H1 (cell line): ENCODE data around the gene UBE3A. TPM values are rescaled to one million over a fixed set of nuclear protein-coding genes. Genes with fewer than 3 reads are reported as not detected.

Experiments used
- CTCF ChIA-PET: fragments of 300-600 bp; sonication (Branson Sonifier 250); formaldehyde crosslinking; loops from one replicate; lab custom pipeline; 2021; ENCODE audit not compliant: partially characterized antibody; lab: Charles Lee
- POLR2A ChIA-PET: fragments of 300-600 bp; sonication (Branson Sonifier 250); formaldehyde crosslinking; loops from one replicate; lab custom pipeline; 2021; ENCODE audit warnings: inconsistent platforms; ENCODE audit not compliant: partially characterized antibody; lab: Charles Lee
- DNase-seq, 2 experiments: peaks; one replicate each; pipeline versions ENCODE4 v3.0.0 to v3.0.0-alpha.2; 2010 to 2022; ENCODE audit warnings: low spot score in 2 of 2, low read depth in 1 of 2, mixed read lengths in 1 of 2
- FAIRE-seq: peaks from 2 replicates; lab custom pipeline; 2011; peaks lifted over from hg19 to GRCh38; lab: Jason Lieb, UNC
- H2AFZ ChIP-seq: 2 replicates; pipeline ENCODE4 v1.8.1; 2012; ENCODE audit warnings: low read length, inconsistent platforms
- H2AK5ac ChIP-seq: 2 replicates; pipeline ENCODE4 v1.6.1; 2013; ENCODE audit warnings: low read depth, low read length
- H2BK120ac ChIP-seq: replicated peaks from 2 replicates; pipeline ENCODE3; 2013; ENCODE audit warnings: low read depth, low read length, inconsistent platforms
- H2BK12ac ChIP-seq: 2 replicates; pipeline ENCODE4 v1.6.1; 2013; ENCODE audit warnings: low read depth, low read length
- H2BK15ac ChIP-seq: 2 replicates; pipeline ENCODE4 v1.6.1; 2013; ENCODE audit warnings: low read length
- H2BK20ac ChIP-seq: 2 replicates; pipeline ENCODE4 v1.6.1; 2013; ENCODE audit warnings: low read length
- H2BK5ac ChIP-seq: 2 replicates; pipeline ENCODE4 v1.6.1; 2013; ENCODE audit warnings: low read depth, low read length
- H3K14ac ChIP-seq: 2 replicates; pipeline ENCODE4 v1.6.1; 2013; ENCODE audit warnings: inconsistent platforms; ENCODE audit not compliant: insufficient read length
- H3K18ac ChIP-seq: 2 replicates; pipeline ENCODE4 v1.6.1; 2013; ENCODE audit warnings: low read length; ENCODE audit errors: extremely low read depth
- H3K23ac ChIP-seq: 2 replicates; pipeline ENCODE4 v1.6.1; 2013; ENCODE audit warnings: inconsistent platforms; ENCODE audit not compliant: insufficient read length
- H3K23me2 ChIP-seq: 2 replicates; pipeline ENCODE4 v1.6.1; 2013; ENCODE audit warnings: low read depth, low read length
- H3K27ac ChIP-seq: 2 replicates; pipeline ENCODE4 v1.6.1; 2011; ENCODE audit warnings: low read depth, low read length, inconsistent platforms
- H3K27me3 ChIP-seq, 4 experiments: replicated peaks in 1 of 4; 1 replicate in 1 of 4; 2 replicates in 3 of 4; pipeline versions ENCODE4 v1.6.1 to v1.8.1; 2011 to 2013; ENCODE audit warnings: low read length in 3 of 4, mild to moderate bottlenecking in 3 of 4, inconsistent platforms in 2 of 4, mixed read lengths in 2 of 4, moderate library complexity in 1 of 4; ENCODE audit not compliant: control insufficient read depth in 3 of 4, insufficient read depth in 3 of 4; ENCODE audit errors: extremely low read depth in 1 of 4
- H3K36me3 ChIP-seq, 4 experiments: 2 replicates each; pipeline versions ENCODE4 v1.6.1 to v1.8.1; 2011 to 2013; ENCODE audit warnings: mild to moderate bottlenecking in 4 of 4, low read length in 3 of 4, moderate library complexity in 2 of 4, control low read depth in 1 of 4, inconsistent platforms in 1 of 4; ENCODE audit not compliant: insufficient read depth in 4 of 4, control insufficient read depth in 2 of 4
- H3K4ac ChIP-seq: replicated peaks from 2 replicates; pipeline ENCODE3; 2013; ENCODE audit warnings: low read length, low read depth, mixed read lengths, inconsistent platforms; ENCODE audit not compliant: insufficient read length
- H3K4me1 ChIP-seq, 4 experiments: replicated peaks in 1 of 4; 1 replicate in 1 of 4; 2 replicates in 3 of 4; pipeline versions ENCODE4 v1.6.1 to v1.8.1; 2011 to 2013; ENCODE audit warnings: low read length in 3 of 4, inconsistent platforms in 2 of 4, mixed read lengths in 1 of 4; ENCODE audit not compliant: insufficient read depth in 4 of 4, control insufficient read depth in 3 of 4
- H3K4me2 ChIP-seq, 2 experiments: 2 replicates each; pipeline versions ENCODE4 v1.6.1 to v1.8.1; 2011 to 2013; ENCODE audit warnings: low read depth in 2 of 2, low read length in 2 of 2, control low read depth in 1 of 2, inconsistent platforms in 1 of 2, mild to moderate bottlenecking in 1 of 2; ENCODE audit not compliant: insufficient read depth in 1 of 2
- H3K4me3 ChIP-seq, 4 experiments: fragments of 200-600, 300-600 bp in 1 of 4; sonication (generic), shearing (Covaris generic), sonication (Bioruptor Twin) in 1 of 4; 2 replicates each; pipeline versions ENCODE4 v1.5.1 to v1.8.1; 2011 to 2016; ENCODE audit warnings: low read length in 4 of 4, low read depth in 3 of 4, control low read depth in 2 of 4, inconsistent platforms in 2 of 4, mild to moderate bottlenecking in 2 of 4, mixed read lengths in 1 of 4, moderate library complexity in 1 of 4; ENCODE audit not compliant: insufficient read depth in 2 of 4; ENCODE audit errors: extremely low read depth in 1 of 4
- H3K56ac ChIP-seq: replicated peaks from 2 replicates; pipeline ENCODE3; 2013; ENCODE audit warnings: low read depth, mild to moderate bottlenecking, mixed read lengths, low read length, inconsistent platforms; ENCODE audit not compliant: insufficient read length
- H3K79me1 ChIP-seq: 2 replicates; pipeline ENCODE4 v1.6.1; 2013; ENCODE audit warnings: low read depth, low read length, control low read depth
- H3K79me2 ChIP-seq, 2 experiments: 2 replicates each; pipeline versions ENCODE4 v1.6.1 to v1.8.1; 2012 to 2013; ENCODE audit warnings: low read length in 2 of 2, mild to moderate bottlenecking in 2 of 2, inconsistent platforms in 1 of 2; ENCODE audit not compliant: insufficient read depth in 2 of 2, control insufficient read depth in 1 of 2
- H3K9ac ChIP-seq, 4 experiments: replicated peaks in 1 of 4; 1 replicate in 1 of 4; 2 replicates in 3 of 4; pipeline versions ENCODE4 v1.6.1 to v1.8.1; 2011 to 2013; ENCODE audit warnings: low read depth in 3 of 4, low read length in 3 of 4, control low read depth in 2 of 4, mild to moderate bottlenecking in 2 of 4, moderate library complexity in 2 of 4, inconsistent platforms in 1 of 4; ENCODE audit errors: extremely low read depth in 1 of 4
- H3K9me3 ChIP-seq, 2 experiments: 2 replicates each; pipeline versions ENCODE4 v1.6.1 to v1.8.1; 2012 to 2013; ENCODE audit warnings: mild to moderate bottlenecking in 2 of 2, moderate library complexity in 2 of 2, control low read depth in 1 of 2, inconsistent platforms in 1 of 2, low read depth in 1 of 2, low read length in 1 of 2, mixed read lengths in 1 of 2; ENCODE audit not compliant: insufficient read depth in 2 of 2
- H4K20me1 ChIP-seq, 2 experiments: replicated peaks in 1 of 2; 2 replicates each; pipeline versions ENCODE3 to v1.8.1; 2011 to 2013; ENCODE audit warnings: inconsistent platforms in 2 of 2, low read length in 2 of 2, mild to moderate bottlenecking in 1 of 2; ENCODE audit not compliant: insufficient read depth in 2 of 2, control insufficient read depth in 1 of 2
- H4K5ac ChIP-seq: 2 replicates; pipeline ENCODE4 v1.6.1; 2013; ENCODE audit warnings: low read length, low read depth, mixed read lengths, inconsistent platforms; ENCODE audit not compliant: insufficient read length
- H4K8ac ChIP-seq: 2 replicates; pipeline ENCODE4 v1.8.0; 2013; ENCODE audit warnings: mild to moderate bottlenecking, moderate library complexity, low read length, inconsistent platforms; ENCODE audit not compliant: insufficient read depth; ENCODE audit errors: extremely low read depth
- H4K91ac ChIP-seq: replicated peaks from 2 replicates; pipeline ENCODE3; 2013; ENCODE audit warnings: low read length, mixed read lengths, inconsistent platforms; ENCODE audit not compliant: insufficient read length
- CTBP2 ChIP-seq: IDR thresholded peaks from 2 replicates; pipeline ENCODE4 v1.7.0; 2011; ENCODE audit warnings: borderline replicate concordance, mild to moderate bottlenecking, moderate library complexity, mixed read lengths, low read length; ENCODE audit not compliant: insufficient read depth, insufficient read length
- HDAC6 ChIP-seq: IDR thresholded peaks from one replicate; pipeline ENCODE4 v1.7.1; 2012; ENCODE audit warnings: low read depth, mild to moderate bottlenecking, inconsistent platforms, low read length, moderate library complexity
- PHF8 ChIP-seq: fragments of 200-600 bp; sonication (generic); conservative IDR thresholded peaks from 2 replicates; pipeline ENCODE4 v1.7.1; 2012; ENCODE audit warnings: low read depth, mild to moderate bottlenecking, inconsistent platforms, low read length, moderate library complexity
- RBBP5 ChIP-seq: IDR thresholded peaks from 2 replicates; pipeline ENCODE4 v1.7.1; 2012; ENCODE audit warnings: low read depth, mild to moderate bottlenecking, inconsistent platforms, low read length, moderate library complexity, borderline replicate concordance
- RNF2 ChIP-seq: fragments of 200-900, 300-1000 bp; sonication (generic); IDR thresholded peaks from 2 replicates; pipeline ENCODE4 v1.7.1; 2016; ENCODE audit warnings: borderline replicate concordance, low read depth, mild to moderate bottlenecking, antibody characterized with exemption, low read length; ENCODE audit not compliant: poor library complexity, severe bottlenecking; ENCODE audit errors: missing control alignments
- TCF12 ChIP-seq: IDR thresholded peaks from 2 replicates; pipeline ENCODE4 v1.6.1; 2011; ENCODE audit warnings: low read depth, mild to moderate bottlenecking, low read length
- TEAD4 ChIP-seq: IDR thresholded peaks from 2 replicates; pipeline ENCODE4 v1.6.1; 2012; ENCODE audit warnings: low read depth, low read length, inconsistent platforms, mixed read lengths
- YY1 ChIP-seq: IDR thresholded peaks from 2 replicates; pipeline ENCODE4 v1.6.1; 2011; ENCODE audit warnings: low read depth, mild to moderate bottlenecking, low read length
- WGBS, 2 experiments: shearing (Covaris generic) in 1 of 2; methylation state at CpG; one replicate each; pipeline versions ENCODE4 v1.1.6 to v1.1.7; 2013 to 2015; ENCODE audit warnings: low lambda C conversion rate in 2 of 2, mixed read lengths in 2 of 2, inconsistent platforms in 1 of 2, low coverage in 1 of 2, missing lambda C conversion rate in 1 of 2; ENCODE audit not compliant: insufficient replicate concordance in 2 of 2, insufficient coverage in 1 of 2, insufficient read length in 1 of 2; ENCODE audit errors: extremely low coverage in 1 of 2, missing lambda C conversion rate in 1 of 2; 5-methylcytosine and 5-hydroxymethylcytosine counted together
- polyA plus RNA-seq, 7 experiments: library from polyadenylated mRNA; depleted of rRNA in 3 of 7; stranded (reverse) in 5 of 7; unstranded in 2 of 7; fragments of >200 nt in 5 of 7; fragments of 200-250 nt in 2 of 7; gene quantifications; 1 replicate in 5 of 7; 2 replicates in 1 of 7; 4 replicates in 1 of 7; pipeline versions ENCODE4 v1.2.1 to v1.2.3, GENCODE V29; 2011 to 2013; ENCODE audit warnings: missing spikeins in 2 of 7, mixed read lengths in 2 of 7
- total RNA-seq: library from RNA; stranded (reverse); fragmentation: NEBNext Ultra II Directional; extraction: Animal tissue kit (Norgen Biotek cat#: 25700); gene quantifications from 2 replicates; pipeline ENCODE4 v1.2.1, GENCODE V29; 2021

The UBE3A gene
- total and polyA plus RNA-seq, 2 of the 8 experiments (the other 6 are each of a cell fraction or from before 2014, with no cell fraction given): 13.8 to 110 TPM

- DNase-seq: no peak
- Histone ChIP-seq H3K18ac (no peak overlapping the region), H3K36me3 (no peaks in the 10 kb centered on the region), H2BK5ac (no peak overlapping the region), H2BK15ac (no peak overlapping the region), H2AK5ac (no peak overlapping the region), H2BK20ac (no peak overlapping the region), H2BK120ac (no peak overlapping the region), H3K27me3 (no peaks in the 10 kb centered on the region), H3K56ac (no peak overlapping the region), H3K23me2 (no peaks in the 10 kb centered on the region), H3K79me1 (peaks cover 2% of the 10 kb centered on the region; the same call in 1 of the 2 replicates), H3K27ac (no peak overlapping the region), H3K23ac (no peak overlapping the region), H2BK12ac (no peak overlapping the region), H3K9me3 (no peaks in the 10 kb centered on the region), H3K4me1 (peaks cover 0 to 4% (median 0%) of the 10 kb centered on the region in 4 experiments; a peak in 2 of 7 replicates), H3K9ac (no peak overlapping the region), H3K4ac (no peak overlapping the region), H4K91ac (no peak overlapping the region), H3K79me2 (peaks cover 12 to 100% of the 10 kb centered on the region in 2 experiments), H3K14ac (no peak overlapping the region), H3K4me2 (no peak overlapping the region), H4K20me1 (peaks cover 6 to 10% of the 10 kb centered on the region in 2 experiments), H4K5ac (no peak overlapping the region), H4K8ac (no peak overlapping the region), H2AFZ (no peak overlapping the region), H3K4me3 (no peak overlapping the region)
- no peak for TF ChIP-seq CTBP2
- no peak for TF ChIP-seq TEAD4
- TF ChIP-seq RBBP5: no peak
- TF ChIP-seq YY1: no peak
- TF ChIP-seq HDAC6: no peak
- TF ChIP-seq PHF8: no peak
- TF ChIP-seq RNF2: no peak
- no peak for TF ChIP-seq TCF12
- FAIRE-seq: no peak
- ChIA-PET POLR2A (interaction anchor here (0.9 to 1.0 kb wide), 2 partner anchors 10 to 17 kb away, joined by 3 read pairs; partner anchors contain the start of gene UBE3A), CTCF (no interaction called here)
- WGBS, 2 experiments: 92% methylated on average over 2 of the region's 2 CpGs; no CpG with 5 or more reads in 1 of the 2 experiments
Measured at GRCh38 chr15:25422021-25422420, 16.8 kb downstream of the UBE3A start.
